ENCODE data around the gene ZNF827.

- TF ChIP-seq, protein P1, sequence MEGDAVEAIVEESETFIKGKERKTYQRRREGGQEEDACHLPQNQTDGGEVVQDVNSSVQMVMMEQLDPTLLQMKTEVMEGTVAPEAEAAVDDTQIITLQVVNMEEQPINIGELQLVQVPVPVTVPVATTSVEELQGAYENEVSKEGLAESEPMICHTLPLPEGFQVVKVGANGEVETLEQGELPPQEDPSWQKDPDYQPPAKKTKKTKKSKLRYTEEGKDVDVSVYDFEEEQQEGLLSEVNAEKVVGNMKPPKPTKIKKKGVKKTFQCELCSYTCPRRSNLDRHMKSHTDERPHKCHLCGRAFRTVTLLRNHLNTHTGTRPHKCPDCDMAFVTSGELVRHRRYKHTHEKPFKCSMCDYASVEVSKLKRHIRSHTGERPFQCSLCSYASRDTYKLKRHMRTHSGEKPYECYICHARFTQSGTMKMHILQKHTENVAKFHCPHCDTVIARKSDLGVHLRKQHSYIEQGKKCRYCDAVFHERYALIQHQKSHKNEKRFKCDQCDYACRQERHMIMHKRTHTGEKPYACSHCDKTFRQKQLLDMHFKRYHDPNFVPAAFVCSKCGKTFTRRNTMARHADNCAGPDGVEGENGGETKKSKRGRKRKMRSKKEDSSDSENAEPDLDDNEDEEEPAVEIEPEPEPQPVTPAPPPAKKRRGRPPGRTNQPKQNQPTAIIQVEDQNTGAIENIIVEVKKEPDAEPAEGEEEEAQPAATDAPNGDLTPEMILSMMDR (conservative IDR thresholded peaks at IDR 0.05; ENCODE audit: low read depth in 2 of 2): no peak
- no peak for TF ChIP-seq POLR2AphosphoS5 (IDR thresholded peaks at IDR 0.05; ENCODE audit: low read depth)
- TF ChIP-seq ZNF331 (CRISPR knock-in tag; IDR thresholded peaks at IDR 0.05; ENCODE audit: low read depth): no peak
- no peak for TF ChIP-seq EZH2 (IDR thresholded peaks at IDR 0.05; ENCODE audit: low read depth, unreplicated experiment)
- TF ChIP-seq ZNF462 (CRISPR knock-in tag; IDR thresholded peaks at IDR 0.05): no peak
Observed at GRCh38 chr4:145772347-145772746, 166.3 kb downstream of the ZNF827 start.

Measured in GM23338 (cell line).